ENCODE results near the gene STUB1. TPM values are rescaled to one million over a fixed set of nuclear protein-coding genes. Genes with fewer than 3 reads are reported as not detected.

STUB1 gene
- total RNA-seq, 5 donors from 2014 or later (not counting 1 experiment from before 2014, with no cell fraction given): 67.3 to 119 (median 114) TPM

- Histone ChIP-seq H3K27ac (ENCODE audit: low read length) (peak overlapping the region; percentile 68), H3K27me3 (replicated peaks in 1 of 2; ENCODE audit: control insufficient read depth in 2 of 2, extremely low read depth in 1 of 2, insufficient read depth in 2 of 2, low read length in 1 of 2) (peaks cover 0 to 3% of the 10 kb centered on the region in 2 experiments), H3K4me1 (ENCODE audit: control insufficient read depth in 1 of 2, extremely low read depth in 1 of 2, insufficient read depth in 2 of 2, low read length in 2 of 2) (peaks cover 0 to 37% of the 10 kb centered on the region in 2 experiments), H3K4me3 (ENCODE audit: control insufficient read depth in 1 of 2, extremely low read depth in 1 of 2, low read length in 1 of 2) (peak overlapping the region; percentile 74 to 77), H3K9me3 (no peaks in the 10 kb centered on the region), H3K36me3 (ENCODE audit: control insufficient read depth in 2 of 2, extremely low read depth in 1 of 2, insufficient read depth in 1 of 2, low read length in 1 of 2) (peaks cover 3 to 5% of the 10 kb centered on the region in 2 donors)
- peak; percentile 21 to 53 (median 34) for ATAC-seq (replicated peaks in 1 of 4)
- ChIA-PET POLR2A (no interaction called here), CTCF (interaction anchor here in 1 of 2 donors (0.9 kb wide), 1 partner anchor 11 kb away, joined by 3 read pairs; no protein-coding TSS in a partner anchor)
- no peaks in the 10 kb centered on the region for H3K9me3 Mint-ChIP-seq
- peaks cover 5 to 10% (median 6%) of the 10 kb centered on the region in 3 donors for H3K4me1 Mint-ChIP-seq
- H3K27me3 Mint-ChIP-seq: no peaks in the 10 kb centered on the region
- H3K4me3 Mint-ChIP-seq: peak overlapping the region; percentile 52 to 80 (median 60)
- WGBS (ENCODE audit: insufficient coverage): under 1% methylated on average over 56 of the region's 61 CpGs
- DNase-seq: peak in 2 of 35 experiments; percentile 46 to 53
- H3K27ac Mint-ChIP-seq: no peak overlapping the region
- H3K36me3 Mint-ChIP-seq: no peaks in the 10 kb centered on the region
Measured at GRCh38 chr16:727291-727977, 47.2 kb downstream of the STUB1 start.

GRCh38 chr16:728131-728889, 48.1 kb downstream of the STUB1 start:
- WGBS (ENCODE audit: insufficient coverage): under 1% methylated on average over 76 of the region's 80 CpGs
- H3K4me3 Mint-ChIP-seq: peak overlapping the region; percentile 25 to 80 (median 49)
- no peaks in the 10 kb centered on the region for H3K9me3 ChIP-seq
- no peaks in the 10 kb centered on the region for H3K27me3 Mint-ChIP-seq
- H3K27ac Mint-ChIP-seq: no peak overlapping the region
- no peaks in the 10 kb centered on the region for H3K36me3 Mint-ChIP-seq
- ChIA-PET CTCF (interaction anchor here in 1 of 2 donors (0.6 to 0.9 kb wide), 2 partner anchors 12 to 60 kb away, joined by 3 read pairs; partner anchors contain the start of genes CHTF18 and RPUSD1), POLR2A (interaction anchor here in 1 of 2 donors (0.6 kb wide), 1 partner anchor 23 kb away, joined by 4 read pairs; no protein-coding TSS in a partner anchor)
- H3K4me1 ChIP-seq (ENCODE audit: control insufficient read depth in 1 of 2, extremely low read depth in 1 of 2, insufficient read depth in 2 of 2, low read length in 2 of 2): peaks cover 0 to 29% of the 10 kb centered on the region in 2 experiments
- H3K27ac ChIP-seq (ENCODE audit: low read length): no peak overlapping the region
- H3K4me1 Mint-ChIP-seq: peaks cover 0 to 6% (median 5%) of the 10 kb centered on the region in 3 donors
- H3K27me3 ChIP-seq (replicated peaks in 1 of 2; ENCODE audit: control insufficient read depth in 2 of 2, extremely low read depth in 1 of 2, insufficient read depth in 2 of 2, low read length in 1 of 2): peaks cover 0 to 3% of the 10 kb centered on the region in 2 experiments
- no peaks in the 10 kb centered on the region for H3K9me3 Mint-ChIP-seq
- H3K4me3 ChIP-seq (ENCODE audit: control insufficient read depth in 1 of 2, extremely low read depth in 1 of 2, low read length in 1 of 2): peak overlapping the region in 1 of 2 donors; percentile 77
- DNase-seq: peak in 34 of 35 experiments; percentile 31 to 86 (median 57)
- H3K36me3 ChIP-seq (ENCODE audit: control insufficient read depth in 2 of 2, extremely low read depth in 1 of 2, insufficient read depth in 1 of 2, low read length in 1 of 2): peaks cover 3 to 11% of the 10 kb centered on the region in 2 donors
- peak; percentile 62 to 73 (median 66) for ATAC-seq (replicated peaks in 1 of 4)

- DNase-seq (no peak), ATAC-seq (replicated peaks in 1 of 4) (no peak)
- peak overlapping the region in 1 of 3 donors; percentile 44 for H3K4me3 Mint-ChIP-seq
- peaks cover 0 to 3% of the 10 kb centered on the region in 2 experiments for H3K27me3 ChIP-seq (replicated peaks in 1 of 2; ENCODE audit: control insufficient read depth in 2 of 2, extremely low read depth in 1 of 2, insufficient read depth in 2 of 2, low read length in 1 of 2)
- H3K4me1 Mint-ChIP-seq: peaks cover 0 to 5% (median 4%) of the 10 kb centered on the region in 3 donors
- H3K9me3 Mint-ChIP-seq: no peaks in the 10 kb centered on the region
- no peak overlapping the region for H3K4me3 ChIP-seq (ENCODE audit: control insufficient read depth in 1 of 2, extremely low read depth in 1 of 2, low read length in 1 of 2)
- no peaks in the 10 kb centered on the region for H3K36me3 Mint-ChIP-seq
- no peaks in the 10 kb centered on the region for H3K9me3 ChIP-seq
- no peak overlapping the region for H3K27ac Mint-ChIP-seq
- peaks cover 0 to 25% of the 10 kb centered on the region in 2 experiments for H3K4me1 ChIP-seq (ENCODE audit: control insufficient read depth in 1 of 2, extremely low read depth in 1 of 2, insufficient read depth in 2 of 2, low read length in 2 of 2)
- H3K27me3 Mint-ChIP-seq: no peaks in the 10 kb centered on the region
- WGBS (ENCODE audit: insufficient coverage): 87% methylated on average over 46 of the region's 55 CpGs
- CTCF ChIA-PET: no interaction called here
- POLR2A ChIA-PET: no interaction called here
- peaks cover 3 to 15% of the 10 kb centered on the region in 2 donors for H3K36me3 ChIP-seq (ENCODE audit: control insufficient read depth in 2 of 2, extremely low read depth in 1 of 2, insufficient read depth in 1 of 2, low read length in 1 of 2)
- no peak overlapping the region for H3K27ac ChIP-seq (ENCODE audit: low read length)
Measured at GRCh38 chr16:728890-729744, 48.9 kb downstream of the STUB1 start.

GRCh38 chr16:729768-730665, 49.8 kb downstream of the STUB1 start:
- H3K27me3 ChIP-seq (replicated peaks in 1 of 2; ENCODE audit: control insufficient read depth in 2 of 2, extremely low read depth in 1 of 2, insufficient read depth in 2 of 2, low read length in 1 of 2): peaks cover 0 to 3% of the 10 kb centered on the region in 2 experiments
- Mint-ChIP-seq H3K4me1 (peaks cover 0 to 5% (median 4%) of the 10 kb centered on the region in 3 donors), H3K36me3 (peaks cover under 1% of the 10 kb centered on the region), H3K27me3 (no peaks in the 10 kb centered on the region), H3K27ac (no peak overlapping the region), H3K4me3 (peak overlapping the region; percentile 9 to 39 (median 37)), H3K9me3 (no peaks in the 10 kb centered on the region)
- no peak for DNase-seq
- ATAC-seq (replicated peaks in 1 of 4): no peak
- peaks cover 6 to 23% of the 10 kb centered on the region in 2 donors for H3K36me3 ChIP-seq (ENCODE audit: control insufficient read depth in 2 of 2, extremely low read depth in 1 of 2, insufficient read depth in 1 of 2, low read length in 1 of 2)
- H3K4me1 ChIP-seq (ENCODE audit: control insufficient read depth in 1 of 2, extremely low read depth in 1 of 2, insufficient read depth in 2 of 2, low read length in 2 of 2): peaks cover 0 to 25% of the 10 kb centered on the region in 2 experiments
- ChIA-PET CTCF (interaction anchor here in 1 of 2 donors (0.5 kb wide), 1 partner anchor 19 kb away, joined by 4 read pairs; no protein-coding TSS in a partner anchor), POLR2A (no interaction called here)
- 92% methylated on average over 36 of the region's 37 CpGs for WGBS (ENCODE audit: insufficient coverage)
- H3K4me3 ChIP-seq (ENCODE audit: control insufficient read depth in 1 of 2, extremely low read depth in 1 of 2, low read length in 1 of 2): no peak overlapping the region
- H3K27ac ChIP-seq (ENCODE audit: low read length): no peak overlapping the region
- no peaks in the 10 kb centered on the region for H3K9me3 ChIP-seq

GRCh38 chr16:730666-731509, 50.7 kb downstream of the STUB1 start:
- 86% methylated on average over 15 of the region's 22 CpGs for WGBS (ENCODE audit: insufficient coverage)
- Histone ChIP-seq H3K27ac (ENCODE audit: low read length) (no peak overlapping the region), H3K9me3 (no peaks in the 10 kb centered on the region), H3K4me1 (ENCODE audit: control insufficient read depth in 1 of 2, extremely low read depth in 1 of 2, insufficient read depth in 2 of 2, low read length in 2 of 2) (peaks cover 0 to 24% of the 10 kb centered on the region in 2 experiments), H3K36me3 (ENCODE audit: control insufficient read depth in 2 of 2, extremely low read depth in 1 of 2, insufficient read depth in 1 of 2, low read length in 1 of 2) (peaks cover 14 to 30% of the 10 kb centered on the region in 2 donors), H3K27me3 (replicated peaks in 1 of 2; ENCODE audit: control insufficient read depth in 2 of 2, extremely low read depth in 1 of 2, insufficient read depth in 2 of 2, low read length in 1 of 2) (peaks cover 0 to 3% of the 10 kb centered on the region in 2 experiments), H3K4me3 (ENCODE audit: control insufficient read depth in 1 of 2, extremely low read depth in 1 of 2, low read length in 1 of 2) (no peak overlapping the region)
- Mint-ChIP-seq H3K27me3 (no peaks in the 10 kb centered on the region), H3K27ac (no peak overlapping the region), H3K9me3 (no peaks in the 10 kb centered on the region), H3K4me3 (no peak overlapping the region), H3K36me3 (peaks cover 5% of the 10 kb centered on the region), H3K4me1 (peaks cover 0 to 5% (median 4%) of the 10 kb centered on the region in 3 donors)
- ChIA-PET POLR2A (no interaction called here), CTCF (interaction anchor here in 1 of 2 donors (0.5 to 0.9 kb wide), 2 partner anchors 11 to 18 kb away, joined by 3 to 4 read pairs; no protein-coding TSS in a partner anchor)
- DNase-seq (no peak), ATAC-seq (replicated peaks in 1 of 4) (no peak)
